GM12878 (cell line): ENCODE measurements around the gene TMEM171. TPM values are rescaled to one million over a fixed set of nuclear protein-coding genes. Genes with fewer than 3 reads are reported as not detected.
A peak's percentile ranks its signal among the peaks of the same experiment; 100 is the strongest.

Experiments used
- ATAC-seq: fragments of 200-7000 bp; cut with Tn5 transposase; 3 replicates; pipeline ENCODE4 v1.9.1; 2020; ENCODE audit warnings: mild to moderate bottlenecking, moderate library complexity
- BruUV-seq: library from RNA; stranded (reverse); fragments of 400-500 nt; replicated peaks from 2 replicates; lab custom pipeline; 2021; lab: Mats Ljungman, UMichigan
- CTCF ChIA-PET: fragments of 300-600 bp; sonication (Branson Sonifier 250); formaldehyde crosslinking; extraction: SDS; loops from one replicate; lab custom pipeline; 2021; ENCODE audit warnings: inconsistent platforms; lab: Yijun Ruan, JAX
- POLR2A ChIA-PET: fragments of 350-600 bp; formaldehyde crosslinking; extraction: SDS; loops from one replicate; lab custom pipeline; 2021; ENCODE audit warnings: inconsistent platforms; lab: Charles Lee
- RAD21 ChIA-PET: fragments of 300-600 bp; sonication (Branson Sonifier 250); formaldehyde crosslinking; loops from one replicate; lab custom pipeline; 2023; ENCODE audit warnings: antibody characterized with exemption; ENCODE audit not compliant: unreplicated experiment; lab: Charles Lee
- SMC1A ChIA-PET: fragments of 300-600 bp; sonication (Branson Sonifier 250); formaldehyde crosslinking; loops from one replicate; lab custom pipeline; 2023; ENCODE audit not compliant: unreplicated experiment, uncharacterized antibody; lab: Charles Lee
- DNase-seq: peaks from one replicate; pipeline ENCODE4 v3.0.0-alpha.2; 2011; ENCODE audit warnings: low read depth, low spot score
- FAIRE-seq: peaks from 3 replicates; lab custom pipeline; 2011; peaks lifted over from hg19 to GRCh38; lab: Jason Lieb, UNC
- H2AFZ ChIP-seq: 2 replicates; pipeline ENCODE4 v1.6.0; 2011; ENCODE audit warnings: low read depth, low read length, control low read depth; ENCODE audit not compliant: control insufficient read depth
- H3K27ac ChIP-seq: 2 replicates; pipeline ENCODE4 v1.5.1; 2011; ENCODE audit warnings: control low read depth; ENCODE audit not compliant: control insufficient read depth, insufficient read depth
- H3K27me3 ChIP-seq, 2 experiments: replicated peaks in 1 of 2; 2 replicates each; pipeline versions ENCODE4 v1.6.0 to v1.6.1; 2011; ENCODE audit warnings: low read length in 1 of 2; ENCODE audit not compliant: control insufficient read depth in 2 of 2, insufficient read depth in 2 of 2
- H3K36me3 ChIP-seq, 2 experiments: 2 replicates each; pipeline ENCODE4 v1.5.1; 2011; ENCODE audit warnings: low read length in 1 of 2; ENCODE audit not compliant: control insufficient read depth in 2 of 2, insufficient read depth in 2 of 2
- H3K4me1 ChIP-seq: 2 replicates; pipeline ENCODE4 v1.6.1; 2011; ENCODE audit warnings: mild to moderate bottlenecking, low read length, moderate library complexity, mixed read lengths; ENCODE audit not compliant: control insufficient read depth, insufficient read depth
- H3K4me2 ChIP-seq: 2 replicates; pipeline ENCODE4 v1.6.0; 2011; ENCODE audit warnings: control low read depth; ENCODE audit not compliant: control insufficient read depth, insufficient read depth
- H3K4me3 ChIP-seq: fragments of 200-600 bp; sonication (generic); 2 replicates; pipeline ENCODE4 v1.5.1; 2016
- H3K79me2 ChIP-seq: 2 replicates; pipeline ENCODE4 v1.6.0; 2011; ENCODE audit warnings: low read length; ENCODE audit not compliant: control insufficient read depth, insufficient read depth
- H3K9ac ChIP-seq: 2 replicates; pipeline ENCODE4 v1.8.0; 2011; ENCODE audit warnings: low read length, control low read depth, mixed read lengths; ENCODE audit not compliant: control insufficient read depth, insufficient read depth
- H3K9me3 ChIP-seq: replicated peaks from 3 replicates; pipeline ENCODE4 v1.5.1; 2011; ENCODE audit warnings: mild to moderate bottlenecking, low read length; ENCODE audit not compliant: control insufficient read depth, insufficient read depth
- H4K20me1 ChIP-seq: 2 replicates; pipeline ENCODE4 v1.6.0; 2011; ENCODE audit not compliant: control insufficient read depth, insufficient read depth
- EZH2 ChIP-seq: IDR thresholded peaks from 2 replicates; pipeline ENCODE4 v1.6.1; 2012; ENCODE audit warnings: low read depth, mild to moderate bottlenecking, control low read depth, inconsistent platforms, low read length, borderline replicate concordance; ENCODE audit not compliant: control insufficient read depth
- MTA2 ChIP-seq: fragments of 450-650 bp; IDR thresholded peaks from 2 replicates; pipeline ENCODE4 v1.6.1; 2016; ENCODE audit warnings: low read depth, mild to moderate bottlenecking, moderate library complexity
- POLR2A ChIP-seq: IDR thresholded peaks from 2 replicates; pipeline ENCODE4 v1.6.1; 2011; ENCODE audit warnings: low read depth, mild to moderate bottlenecking, low read length
- ZNF274 ChIP-seq: IDR thresholded peaks from one replicate; pipeline ENCODE4 v1.8.0; 2011; ENCODE audit not compliant: insufficient read length, insufficient read depth
- WGBS: methylation state at CpG from one replicate; pipeline ENCODE4 v1.1.6; 2016; ENCODE audit warnings: low lambda C conversion rate; ENCODE audit not compliant: insufficient replicate concordance, insufficient coverage; ENCODE audit errors: missing lambda C conversion rate; 5-methylcytosine and 5-hydroxymethylcytosine counted together
- in situ Hi-C: fragments of 300-500 bp; cut with MboI; formaldehyde crosslinking; loops from 9 replicates; pipeline ENCODE4 v1.14.3; 2018; ENCODE audit warnings: mixed read lengths
- intact Hi-C: fragments of 100-400 bp; cut with micrococcal nuclease; formaldehyde crosslinking; loops from one replicate; pipeline ENCODE4 v1.14.2; 2022; ENCODE audit not compliant: unreplicated experiment
- polyA plus RNA-seq, 11 experiments: library from polyadenylated mRNA; depleted of rRNA in 4 of 11; unstranded in 6 of 11; stranded (reverse) in 5 of 11; fragments of >200 nt; fragmentation: Nextera tagmentation in 4 of 11; fragmentation: Illumina TruSeq in 1 of 11; extraction: Ambion mirVana in 4 of 11; extraction: Trizol in 1 of 11; gene quantifications; 1 replicate in 1 of 11; 2 replicates in 10 of 11; pipeline versions ENCODE4 v1.2.1 to v1.2.3, GENCODE V29; 2011 to 2016; ENCODE audit warnings: inconsistent platforms in 2 of 11, missing spikeins in 2 of 11, low read depth in 1 of 11
- total RNA-seq, 4 experiments: library from RNA; depleted of rRNA in 3 of 4; stranded (reverse); fragments of >200 nt in 3 of 4; fragmentation: Illumina TruSeq in 1 of 4; extraction: Trizol in 1 of 4; gene quantifications; 2 replicates each; pipeline versions ENCODE4 v1.2.1 to v1.2.3, GENCODE V29; 2013 to 2021
- TF ChIP-seq, protein P1 (sequence below): fragments of 450-650 bp; IDR thresholded peaks from 2 replicates; pipeline ENCODE4 v1.6.1; 2017; ENCODE audit warnings: low read depth, mild to moderate bottlenecking, moderate library complexity

TMEM171 gene
- total and polyA plus RNA-seq, 10 of the 15 experiments (the other 5 are each of a cell fraction or from before 2014, with no cell fraction given): not detected

DNA sequence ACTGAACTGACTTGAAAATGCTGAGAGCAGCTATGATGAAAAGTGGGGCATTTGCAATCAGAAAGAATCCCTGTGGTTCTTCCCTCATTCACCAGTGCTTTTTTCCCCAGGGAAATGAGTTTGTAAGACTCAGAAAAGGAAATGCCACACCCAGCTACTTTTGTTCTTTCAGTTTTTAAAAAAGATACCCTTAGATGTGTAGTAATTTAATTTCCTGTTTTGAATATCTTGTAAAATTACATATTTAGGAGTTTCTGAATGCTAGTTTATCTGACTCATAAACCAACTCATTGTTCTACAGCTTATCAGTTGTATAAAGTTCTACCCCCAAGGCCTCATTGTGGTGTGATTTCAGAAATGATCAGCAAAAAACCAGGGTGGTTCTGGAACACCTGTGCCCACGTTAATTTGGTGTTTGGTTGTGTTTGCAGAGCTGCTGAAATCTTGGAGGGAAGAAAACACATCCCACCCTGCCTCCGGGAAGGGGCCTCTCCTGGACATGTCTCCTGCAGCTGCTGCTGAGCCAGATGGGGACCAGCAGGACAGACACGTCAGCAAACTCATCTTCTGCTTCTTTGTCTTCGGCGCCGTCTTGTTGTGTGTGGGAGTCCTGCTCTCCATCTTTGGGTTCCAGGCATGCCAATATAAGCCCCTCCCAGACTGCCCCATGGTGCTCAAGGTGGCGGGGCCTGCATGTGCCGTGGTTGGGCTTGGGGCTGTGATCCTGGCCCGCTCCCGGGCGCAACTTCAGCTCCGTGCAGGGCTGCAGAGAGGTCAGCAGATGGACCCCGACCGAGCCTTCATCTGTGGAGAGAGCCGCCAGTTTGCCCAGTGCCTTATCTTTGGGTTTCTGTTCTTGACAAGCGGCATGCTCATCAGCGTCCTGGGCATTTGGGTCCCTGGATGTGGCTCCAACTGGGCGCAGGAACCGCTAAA lies 2.8 kb downstream of the TMEM171 start:
- Histone ChIP-seq H3K79me2 (no peaks in the 10 kb centered on the region), H3K9ac (no peak overlapping the region), H3K4me3 (no peak overlapping the region), H3K9me3 (no peaks in the 10 kb centered on the region), H3K4me2 (no peak overlapping the region), H3K36me3 (no peaks in the 10 kb centered on the region), H3K4me1 (no peaks in the 10 kb centered on the region), H4K20me1 (peaks cover 4% of the 10 kb centered on the region; the same call in 1 of the 2 replicates), H2AFZ (no peak overlapping the region), H3K27me3 (peaks cover 7 to 9% of the 10 kb centered on the region in 2 experiments), H3K27ac (no peak overlapping the region)
- no TSS peak for BruUV-seq
- RAD21 ChIA-PET: no interaction called here
- FAIRE-seq: peak; percentile 41
- DNase-seq: no peak
- 60% methylated on average over 19 of the region's 19 CpGs for WGBS
- in situ Hi-C loops (no loop called here), intact Hi-C loops (no loop called here)
- POLR2A ChIA-PET: no interaction called here
- SMC1A ChIA-PET: no interaction called here
- CTCF ChIA-PET: no interaction called here
- TF ChIP-seq, protein P1, sequence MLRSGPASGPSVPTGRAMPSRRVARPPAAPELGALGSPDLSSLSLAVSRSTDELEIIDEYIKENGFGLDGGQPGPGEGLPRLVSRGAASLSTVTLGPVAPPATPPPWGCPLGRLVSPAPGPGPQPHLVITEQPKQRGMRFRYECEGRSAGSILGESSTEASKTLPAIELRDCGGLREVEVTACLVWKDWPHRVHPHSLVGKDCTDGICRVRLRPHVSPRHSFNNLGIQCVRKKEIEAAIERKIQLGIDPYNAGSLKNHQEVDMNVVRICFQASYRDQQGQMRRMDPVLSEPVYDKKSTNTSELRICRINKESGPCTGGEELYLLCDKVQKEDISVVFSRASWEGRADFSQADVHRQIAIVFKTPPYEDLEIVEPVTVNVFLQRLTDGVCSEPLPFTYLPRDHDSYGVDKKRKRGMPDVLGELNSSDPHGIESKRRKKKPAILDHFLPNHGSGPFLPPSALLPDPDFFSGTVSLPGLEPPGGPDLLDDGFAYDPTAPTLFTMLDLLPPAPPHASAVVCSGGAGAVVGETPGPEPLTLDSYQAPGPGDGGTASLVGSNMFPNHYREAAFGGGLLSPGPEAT: no peak
- TF ChIP-seq MTA2 (no peak), POLR2A (no peak), ZNF274 (no peak), EZH2 (no peak)
- ATAC-seq: no peak
